Hepatocyte (in vitro differentiated cells): ENCODE data around the gene ALK.

Experiments
- EZH2 ChIP-seq: fragments of 200-600 bp; sonication (generic); IDR thresholded peaks from 2 replicates; pipeline ENCODE4 v1.6.1; 2016; ENCODE audit warnings: antibody characterized with exemption, mild to moderate bottlenecking, borderline replicate concordance
- TF ChIP-seq, protein P1 (sequence below): fragments of 200-600 bp; sonication (generic); IDR thresholded peaks from 2 replicates; pipeline ENCODE4 v1.5.1; 2016; ENCODE audit warnings: antibody characterized with exemption, mild to moderate bottlenecking; ENCODE audit not compliant: poor library complexity

DNA sequence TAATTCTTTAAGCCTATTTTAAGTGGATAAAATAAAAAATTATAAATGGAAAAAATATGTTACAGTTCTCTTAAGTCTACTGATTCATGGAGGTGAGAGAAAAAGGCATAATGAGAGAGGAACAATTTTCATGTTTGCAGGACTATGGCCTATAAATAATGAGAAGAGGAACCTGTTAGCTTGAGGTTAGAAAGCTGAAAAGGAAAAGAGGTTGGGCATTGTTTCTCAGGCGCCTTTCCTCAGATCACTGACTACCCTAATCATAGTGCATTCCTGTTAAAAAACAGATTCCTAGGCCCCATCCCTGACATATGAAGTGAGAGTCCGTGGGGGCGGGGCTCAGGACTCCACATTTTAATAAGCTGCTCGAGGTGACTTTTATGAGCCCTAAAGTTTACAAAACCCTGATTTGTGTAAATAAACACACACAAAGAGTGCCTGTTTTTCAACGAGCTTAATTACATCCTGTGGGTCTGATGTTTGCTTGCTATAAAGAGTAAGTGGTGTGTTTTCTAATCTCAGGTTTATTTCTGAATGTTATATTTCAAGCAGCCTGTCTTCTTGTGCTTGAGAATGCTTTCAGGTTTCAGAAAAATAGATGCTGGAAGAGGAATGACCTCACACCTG, 470.7 kb downstream of the ALK start:
- TF ChIP-seq EZH2, result no peak
- TF ChIP-seq, protein P1, sequence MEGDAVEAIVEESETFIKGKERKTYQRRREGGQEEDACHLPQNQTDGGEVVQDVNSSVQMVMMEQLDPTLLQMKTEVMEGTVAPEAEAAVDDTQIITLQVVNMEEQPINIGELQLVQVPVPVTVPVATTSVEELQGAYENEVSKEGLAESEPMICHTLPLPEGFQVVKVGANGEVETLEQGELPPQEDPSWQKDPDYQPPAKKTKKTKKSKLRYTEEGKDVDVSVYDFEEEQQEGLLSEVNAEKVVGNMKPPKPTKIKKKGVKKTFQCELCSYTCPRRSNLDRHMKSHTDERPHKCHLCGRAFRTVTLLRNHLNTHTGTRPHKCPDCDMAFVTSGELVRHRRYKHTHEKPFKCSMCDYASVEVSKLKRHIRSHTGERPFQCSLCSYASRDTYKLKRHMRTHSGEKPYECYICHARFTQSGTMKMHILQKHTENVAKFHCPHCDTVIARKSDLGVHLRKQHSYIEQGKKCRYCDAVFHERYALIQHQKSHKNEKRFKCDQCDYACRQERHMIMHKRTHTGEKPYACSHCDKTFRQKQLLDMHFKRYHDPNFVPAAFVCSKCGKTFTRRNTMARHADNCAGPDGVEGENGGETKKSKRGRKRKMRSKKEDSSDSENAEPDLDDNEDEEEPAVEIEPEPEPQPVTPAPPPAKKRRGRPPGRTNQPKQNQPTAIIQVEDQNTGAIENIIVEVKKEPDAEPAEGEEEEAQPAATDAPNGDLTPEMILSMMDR, result no peak
